Retinal pigment epithelial cell (primary cell): Measurements from ENCODE around the gene HNF1A.
A peak's percentile ranks its signal among the peaks of the same experiment; 100 is the strongest.

Experiments
- DNase-seq: peaks from one replicate; pipeline ENCODE4 v3.0.0-alpha.2; 2010; ENCODE audit warnings: low read depth
- H3K4me3 ChIP-seq: 2 replicates; pipeline ENCODE4 v1.5.1; 2011; ENCODE audit warnings: mild to moderate bottlenecking, low read length, control low read depth, moderate library complexity
- TF ChIP-seq, protein P1 (sequence below): conservative IDR thresholded peaks from 2 replicates; pipeline ENCODE4 v1.5.1; 2011; ENCODE audit warnings: low read depth, low read length, control low read depth, inconsistent platforms

The HNF1A gene

DNA sequence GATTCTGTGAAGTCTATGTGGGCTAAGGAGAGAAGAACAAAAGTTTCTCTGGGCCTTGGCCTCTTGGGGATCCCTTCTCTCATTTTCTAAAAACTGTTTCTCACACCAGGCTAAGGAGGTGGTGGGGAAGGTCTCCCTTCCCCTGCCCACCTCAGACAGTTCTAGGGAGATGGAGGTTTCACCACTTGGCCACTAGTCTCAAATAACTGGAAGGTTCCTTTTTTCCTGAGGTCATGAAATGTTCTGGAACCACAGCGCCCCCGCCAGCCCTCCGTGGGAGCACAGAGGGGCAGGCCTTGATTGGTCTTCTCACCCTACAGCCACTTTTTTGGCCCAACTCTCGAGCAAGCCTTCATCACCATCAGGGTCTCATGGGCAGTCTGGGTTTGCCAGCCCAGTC is 25.3 kb downstream of the HNF1A start:
- H3K4me3 ChIP-seq = no peak overlapping the region
- DNase-seq = no peak
- TF ChIP-seq, protein P1, sequence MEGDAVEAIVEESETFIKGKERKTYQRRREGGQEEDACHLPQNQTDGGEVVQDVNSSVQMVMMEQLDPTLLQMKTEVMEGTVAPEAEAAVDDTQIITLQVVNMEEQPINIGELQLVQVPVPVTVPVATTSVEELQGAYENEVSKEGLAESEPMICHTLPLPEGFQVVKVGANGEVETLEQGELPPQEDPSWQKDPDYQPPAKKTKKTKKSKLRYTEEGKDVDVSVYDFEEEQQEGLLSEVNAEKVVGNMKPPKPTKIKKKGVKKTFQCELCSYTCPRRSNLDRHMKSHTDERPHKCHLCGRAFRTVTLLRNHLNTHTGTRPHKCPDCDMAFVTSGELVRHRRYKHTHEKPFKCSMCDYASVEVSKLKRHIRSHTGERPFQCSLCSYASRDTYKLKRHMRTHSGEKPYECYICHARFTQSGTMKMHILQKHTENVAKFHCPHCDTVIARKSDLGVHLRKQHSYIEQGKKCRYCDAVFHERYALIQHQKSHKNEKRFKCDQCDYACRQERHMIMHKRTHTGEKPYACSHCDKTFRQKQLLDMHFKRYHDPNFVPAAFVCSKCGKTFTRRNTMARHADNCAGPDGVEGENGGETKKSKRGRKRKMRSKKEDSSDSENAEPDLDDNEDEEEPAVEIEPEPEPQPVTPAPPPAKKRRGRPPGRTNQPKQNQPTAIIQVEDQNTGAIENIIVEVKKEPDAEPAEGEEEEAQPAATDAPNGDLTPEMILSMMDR = peak; percentile 7

DNA sequence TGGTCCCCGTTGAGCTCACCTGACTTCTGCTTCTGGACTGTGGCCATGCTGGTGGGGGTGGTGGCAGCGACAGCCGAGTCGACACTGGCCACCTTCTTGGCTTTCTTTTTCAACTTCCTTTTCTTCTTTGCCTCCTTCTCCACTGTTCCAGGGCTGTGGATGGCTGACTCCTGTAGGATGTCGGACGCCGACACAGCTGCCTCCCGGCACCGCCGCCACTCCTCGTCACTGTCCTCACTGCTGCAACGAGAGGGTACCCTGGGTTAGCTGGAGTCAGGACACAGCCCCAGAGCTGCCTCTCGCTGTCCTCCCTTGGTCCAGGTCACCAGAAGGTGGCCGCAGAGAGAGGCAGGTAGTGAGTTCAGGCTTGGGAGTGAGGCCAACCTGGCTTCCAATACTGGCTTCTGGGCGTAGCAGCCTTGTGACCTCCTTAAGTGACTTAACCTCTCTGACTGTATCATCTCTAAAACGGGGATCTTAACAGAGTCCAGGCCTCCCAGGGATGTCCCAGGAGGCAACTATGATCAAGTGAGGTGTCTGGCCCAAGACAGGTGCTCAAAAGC is 26.0 kb downstream of the HNF1A start:
- TF ChIP-seq, protein P1 = no peak
- no peak overlapping the region for H3K4me3 ChIP-seq
- no peak for DNase-seq

DNA sequence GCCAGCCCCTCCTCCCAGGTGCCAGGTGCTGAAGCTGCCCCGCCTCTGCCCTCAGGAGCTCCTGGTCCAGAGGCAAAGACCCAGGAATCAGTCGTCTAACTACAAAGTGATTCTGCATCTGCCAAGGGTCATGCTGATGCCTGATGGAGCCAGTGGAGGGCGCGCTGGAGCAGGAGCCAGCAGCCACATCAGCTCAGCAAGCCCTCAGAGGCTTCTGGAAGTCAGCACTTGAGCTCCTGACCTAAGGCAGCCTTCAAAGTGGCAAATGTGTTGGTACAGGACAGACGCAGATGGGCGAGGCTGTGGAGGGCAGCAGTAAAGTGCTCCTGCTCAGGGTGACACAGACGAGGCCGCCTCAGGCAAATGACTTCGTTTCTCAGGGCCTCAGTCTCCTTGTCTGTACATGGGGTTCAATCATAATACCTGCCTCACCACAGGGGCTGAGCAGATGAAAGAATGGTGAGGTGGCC is 27.0 kb downstream of the HNF1A start:
- no peak for DNase-seq
- no peak overlapping the region for H3K4me3 ChIP-seq
- TF ChIP-seq, protein P1 = peak; percentile 86

DNA sequence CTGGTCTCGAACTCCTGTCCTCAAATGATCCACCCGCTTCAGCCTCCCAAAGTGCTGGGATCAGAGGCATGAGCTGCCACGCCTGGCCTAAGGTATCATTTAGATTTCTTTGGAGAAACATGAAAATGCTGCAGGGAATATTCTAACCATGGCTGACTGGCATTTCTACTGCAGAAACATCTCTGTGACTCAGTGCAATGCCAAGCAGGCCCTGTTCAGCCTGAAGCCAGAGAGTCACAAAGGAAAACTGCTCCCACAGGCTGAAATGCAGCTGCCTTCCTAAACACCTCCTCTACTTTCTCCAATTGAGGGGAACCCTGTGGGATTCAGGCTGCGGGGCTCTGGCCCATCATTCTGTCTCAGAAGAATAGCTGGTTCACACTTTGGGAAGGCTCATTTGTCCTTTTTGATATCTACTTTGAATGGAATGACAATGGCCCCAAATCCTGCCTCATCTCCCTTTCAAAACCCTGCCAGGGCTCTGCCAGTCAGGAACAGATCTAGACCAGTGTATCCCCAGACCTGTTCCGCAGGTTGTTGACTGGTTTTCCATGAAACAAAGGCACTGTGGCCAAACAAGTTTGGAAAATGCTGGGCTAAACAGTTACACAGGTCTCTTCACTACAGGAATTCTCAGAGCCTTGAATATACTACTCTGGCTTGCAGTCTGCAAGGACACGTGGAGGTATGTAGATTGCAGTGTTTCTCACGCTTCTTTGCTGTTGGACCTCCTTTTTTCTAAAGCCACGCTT is 30.2 kb downstream of the HNF1A start:
- TF ChIP-seq, protein P1 = no peak
- H3K4me3 ChIP-seq = no peak overlapping the region
- no peak for DNase-seq

DNA sequence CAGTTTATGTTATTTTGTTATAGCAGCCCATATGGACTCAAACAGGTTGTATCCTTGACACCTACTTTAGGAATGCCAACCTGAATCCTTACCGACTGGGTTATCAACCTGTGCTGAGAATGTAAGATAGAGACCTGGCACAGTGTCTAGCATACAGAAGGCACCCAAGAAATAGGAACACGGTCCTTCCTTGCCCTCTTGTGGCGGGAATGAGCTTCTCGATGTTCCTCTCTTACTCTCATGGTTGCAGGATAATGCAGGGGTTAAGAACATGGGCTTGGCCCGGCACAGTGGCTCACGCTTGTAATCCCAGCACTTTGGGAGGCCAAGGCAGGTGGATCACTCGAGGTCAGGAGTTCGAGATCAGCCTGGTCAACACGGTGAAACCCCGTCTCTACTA is 31.4 kb downstream of the HNF1A start:
- no peak overlapping the region for H3K4me3 ChIP-seq
- TF ChIP-seq, protein P1 = peak; percentile 65
- peak; percentile 28 for DNase-seq

DNA sequence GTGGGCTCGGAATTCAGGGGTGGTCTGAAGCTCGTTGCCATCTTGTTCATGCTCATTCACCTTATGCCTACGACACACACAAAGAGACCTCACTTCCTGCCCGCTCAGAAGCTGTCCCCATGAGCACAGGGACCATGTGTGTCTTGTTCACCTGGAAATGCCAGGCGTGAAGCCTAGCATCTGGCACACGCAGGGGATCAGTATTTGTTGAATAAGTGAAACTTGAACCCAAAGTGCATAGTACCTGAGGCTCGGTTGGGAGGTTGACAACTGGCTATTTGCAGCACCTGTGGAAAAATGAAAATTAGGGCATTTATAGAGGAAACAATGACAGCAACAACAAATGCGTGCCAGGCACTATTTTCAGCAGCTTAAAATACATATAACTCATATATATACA is 32.5 kb downstream of the HNF1A start:
- DNase-seq = no peak
- H3K4me3 ChIP-seq = no peak overlapping the region
- TF ChIP-seq, protein P1 = no peak

DNA sequence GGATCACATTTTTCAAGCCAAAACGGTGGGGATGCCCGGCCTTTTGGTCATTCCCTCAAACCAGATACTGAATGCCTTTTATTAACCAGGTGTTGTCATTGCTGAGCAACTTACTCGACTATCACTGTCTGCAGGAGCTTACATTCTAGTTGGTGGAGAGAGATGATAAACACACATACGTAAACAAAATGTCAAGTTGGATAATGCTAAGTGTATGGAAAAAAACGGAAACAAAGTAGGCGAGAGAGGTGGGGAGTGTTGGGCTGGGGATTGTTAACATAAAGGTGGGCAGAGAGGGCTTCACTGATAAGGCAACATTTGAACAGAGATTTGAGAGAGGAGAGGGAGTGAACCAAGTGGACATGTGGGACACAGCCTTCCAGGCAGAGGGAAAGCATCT is 33.5 kb downstream of the HNF1A start:
- TF ChIP-seq, protein P1 = no peak
- DNase-seq = no peak
- H3K4me3 ChIP-seq = no peak overlapping the region
